A673 (cell line): ENCODE data around the gene GADD45GIP1.
A peak's percentile ranks its signal among the peaks of the same experiment; 100 is the strongest.

Experiments used
- CTCF ChIP-seq: fragments of 300-800, 200-600 bp; sonication (generic); conservative IDR thresholded peaks from 2 replicates; pipeline ENCODE4 v1.5.1; 2017; ENCODE audit warnings: low read depth, mild to moderate bottlenecking, antibody characterized with exemption, low read length, moderate library complexity, mixed read lengths
- EZH2 ChIP-seq: fragments of 200-600 bp; sonication (generic); IDR thresholded peaks from 2 replicates; pipeline ENCODE4 v1.6.1; 2017; ENCODE audit warnings: borderline replicate concordance, low read depth, mild to moderate bottlenecking, mixed read lengths, antibody characterized with exemption, low read length; ENCODE audit not compliant: poor library complexity, severe bottlenecking

GRCh38 chr19:12983542-12984142, 26.6 kb upstream of the GADD45GIP1 start:
- peak; percentile 87 for TF ChIP-seq CTCF
- TF ChIP-seq EZH2, result no peak
